DLD1 (cell line): ENCODE results near the gene PPIL3.
"Not testable (repeated sequence)": the region's sequence is repeated elsewhere in the genome, so short reads cannot be mapped to it uniquely, and the experiment has no call there.

Source experiments
- in situ Hi-C: cut with HindIII; loops from 2 replicates; pipeline ENCODE4 v1.10.0; 2017; ENCODE audit warnings: low sequenced_read_pairs

Gene PPIL3

GRCh38 chr2:200888704-200889625 lies at the start of gene PPIL3, which contains the start of gene NIF3L1:
Gene PPIL3, minus strand, starts transcription at chr2:200889077. Its CDS starts 1,462 bp downstream, at chr2:200887615.
Gene NIF3L1, plus strand, starts transcription at chr2:200889371. Its CDS starts 2,573 bp downstream, at chr2:200891944.
- in situ Hi-C loops = no loop called here

DNA sequence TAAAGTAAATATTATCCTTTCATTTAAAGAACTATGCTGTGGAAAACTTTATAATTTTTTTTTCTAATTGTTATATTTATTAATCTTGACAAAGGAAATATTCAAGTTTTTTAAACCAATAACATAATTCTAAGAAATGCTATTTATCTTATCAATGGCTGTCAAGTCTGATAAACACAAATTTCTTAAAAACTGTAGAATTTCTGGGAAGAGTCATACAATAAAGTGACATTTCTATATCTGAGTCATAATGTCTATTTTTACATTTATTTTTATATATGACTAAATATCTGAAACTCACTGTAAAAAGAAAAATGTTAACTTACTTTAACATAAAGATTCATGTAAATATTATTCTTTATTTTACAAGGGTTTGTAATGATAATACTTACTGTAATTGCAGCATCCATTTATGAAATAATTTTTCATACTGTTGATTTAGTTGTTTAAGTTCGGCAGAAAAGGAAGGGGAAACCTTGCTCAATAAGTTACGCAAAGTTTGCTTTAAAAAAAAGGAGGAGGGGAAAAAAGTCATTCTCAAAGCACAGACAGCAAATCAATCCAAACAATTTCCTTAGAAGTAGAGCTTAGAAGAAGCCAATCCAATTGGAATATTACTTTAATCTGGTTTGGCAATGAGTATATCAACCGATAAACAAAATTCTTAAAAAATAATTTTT lies 42.2 kb upstream of the PPIL3 start:
- in situ Hi-C loops = no loop called here

- in situ Hi-C loops = no loop called here
Measured at GRCh38 chr2:200929334-200930249, 40.7 kb upstream of the PPIL3 start.

DNA sequence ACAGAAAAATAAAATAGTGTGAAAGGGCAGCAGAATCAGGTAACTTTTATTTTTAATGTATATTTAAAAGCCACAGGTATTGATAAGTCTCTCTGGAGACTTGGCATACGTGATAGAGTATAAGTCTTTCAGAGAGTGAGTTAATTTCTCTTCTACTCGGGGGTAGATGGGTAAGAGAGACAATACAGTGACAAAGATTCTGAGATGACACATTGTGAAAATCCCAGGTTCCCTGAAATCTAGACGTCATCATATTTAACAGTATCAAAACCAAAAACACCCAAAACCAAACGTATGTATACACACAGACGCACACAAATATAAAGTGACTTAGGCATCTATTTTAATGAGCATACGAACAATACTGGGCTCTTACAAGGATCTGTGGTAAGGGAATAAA lies 33.6 kb upstream of the PPIL3 start:
- in situ Hi-C loops = no loop called here

GRCh38 chr2:200913654-200914053 lies 24.8 kb upstream of the PPIL3 start:
- in situ Hi-C loops = no loop called here

DNA sequence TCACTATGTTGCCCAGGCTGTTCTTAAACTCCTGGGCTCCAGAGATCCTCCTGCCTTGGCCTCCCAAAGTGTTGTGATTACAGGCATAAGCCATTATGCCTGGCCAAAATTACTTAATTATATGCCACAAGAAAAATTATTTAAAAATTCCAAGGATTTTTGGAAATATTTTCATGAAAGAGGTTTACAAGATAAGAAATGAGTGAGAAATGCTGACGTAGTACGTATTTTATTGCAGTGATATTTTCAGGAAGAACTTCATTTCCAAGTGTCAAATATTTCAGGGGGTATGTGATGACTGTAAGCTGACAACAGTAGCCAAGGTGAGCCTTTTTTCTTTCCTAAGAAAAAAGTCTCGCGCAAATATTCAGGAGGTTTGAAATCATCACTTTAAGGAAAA lies 21.1 kb upstream of the PPIL3 start:
- in situ Hi-C loops = no loop called here

- in situ Hi-C loops = no loop called here
Measured at GRCh38 chr2:200905618-200906296, 16.9 kb upstream of the PPIL3 start.

- in situ Hi-C loops = no loop called here
Measured at GRCh38 chr2:200901459-200902072, 12.7 kb upstream of the PPIL3 start.

DNA sequence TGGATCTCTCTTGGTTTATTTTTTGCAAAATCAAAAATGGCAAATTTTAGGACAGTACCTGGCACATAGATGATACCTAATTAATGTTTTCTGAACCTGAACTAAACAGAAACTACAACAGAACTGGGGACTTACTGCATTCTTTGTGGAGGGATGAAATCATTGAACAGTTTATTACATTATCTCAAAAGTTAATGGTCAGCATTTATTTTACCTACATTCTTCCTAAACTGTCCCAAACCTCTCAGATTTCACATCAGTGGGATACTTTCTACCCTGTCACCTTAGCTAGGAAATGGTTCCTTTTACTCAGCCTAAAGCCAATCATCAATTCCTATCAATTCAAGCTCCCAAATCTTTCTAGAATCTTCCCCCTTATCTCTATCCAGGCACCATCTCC lies 10.6 kb upstream of the PPIL3 start:
- in situ Hi-C loops = no loop called here

- in situ Hi-C loops = not testable (repeated sequence)
Measured at GRCh38 chr2:200881715-200882249, 7.1 kb downstream of the PPIL3 start.

GRCh38 chr2:200878289-200878880 lies 10.5 kb downstream of the PPIL3 start:
- in situ Hi-C loops = no loop called here

DNA sequence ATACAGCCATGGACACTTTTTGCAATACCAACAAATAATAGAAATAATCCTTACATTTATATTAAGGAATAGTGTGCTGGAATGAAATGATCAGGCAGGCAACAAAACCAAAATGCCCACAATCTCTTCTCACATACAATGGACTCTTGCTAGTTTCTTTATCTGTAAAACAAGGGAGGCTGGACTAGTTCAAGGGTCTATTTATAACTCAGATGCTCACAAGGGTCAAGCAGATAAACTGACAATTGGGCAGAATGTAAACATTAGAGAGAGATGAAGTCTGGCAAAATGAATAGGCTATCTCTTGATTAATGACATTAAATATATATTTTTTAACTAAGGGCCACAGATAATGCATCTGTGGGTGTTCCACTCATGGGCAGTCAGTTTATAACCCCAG lies 11.4 kb downstream of the PPIL3 start:
- in situ Hi-C loops = no loop called here

DNA sequence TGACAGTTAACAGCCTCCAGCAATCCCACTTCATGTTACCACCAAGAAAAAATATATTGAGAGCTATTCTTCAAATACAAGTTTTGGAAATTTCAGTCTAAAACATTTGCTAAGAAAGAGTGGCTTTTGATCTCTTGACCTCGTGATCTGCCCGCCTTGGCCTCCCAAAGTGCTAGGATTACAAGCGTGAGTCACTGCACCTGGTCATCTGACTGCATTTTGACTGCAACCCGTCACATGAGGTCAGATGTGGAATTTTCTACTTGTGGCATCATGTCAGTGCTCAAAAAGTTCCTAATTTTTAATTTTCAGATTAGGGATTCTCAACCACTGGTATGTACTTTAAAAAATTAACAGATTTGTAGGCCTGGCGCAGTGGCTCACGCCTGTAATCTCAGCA lies 15.3 kb downstream of the PPIL3 start:
- in situ Hi-C loops = no loop called here

GRCh38 chr2:200871151-200871550 lies 17.7 kb downstream of the PPIL3 start:
- in situ Hi-C loops = no loop called here

GRCh38 chr2:200869014-200869413 lies 19.9 kb downstream of the PPIL3 start:
- in situ Hi-C loops = no loop called here

GRCh38 chr2:200864176-200865034 lies 24.5 kb downstream of the PPIL3 start, which contains the start of gene CLK1:
Gene CLK1, minus strand, starts transcription at chr2:200864658. Its CDS starts 2,796 bp downstream, at chr2:200861862.
- in situ Hi-C loops = no loop called here

- in situ Hi-C loops = no loop called here
Measured at GRCh38 chr2:200863782-200864175, 25.1 kb downstream of the PPIL3 start.

DNA sequence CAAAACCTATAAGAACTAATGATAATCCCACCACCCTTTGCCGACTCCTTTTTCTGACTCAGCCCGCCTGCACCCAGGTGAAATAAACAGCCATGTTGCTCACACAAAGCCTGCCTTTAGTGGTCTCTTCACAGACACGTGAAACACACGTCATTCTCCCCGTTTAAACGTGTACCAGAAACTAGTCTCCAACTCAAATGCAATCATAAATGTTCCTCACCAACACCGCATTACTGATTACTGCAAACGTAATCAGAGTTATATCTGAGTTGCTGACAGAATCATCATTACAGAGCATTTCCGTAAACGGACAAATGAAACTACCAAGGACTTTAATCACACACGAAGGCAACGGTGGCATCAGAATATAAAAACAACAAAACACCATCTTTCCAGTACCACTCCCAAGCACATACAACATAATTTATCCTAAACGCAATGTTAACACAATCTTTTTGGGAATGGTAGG lies 26.3 kb downstream of the PPIL3 start:
- in situ Hi-C loops = no loop called here
